PC-9 (cell line): ENCODE measurements around the gene DHTKD1. TPM values are rescaled to one million over a fixed set of nuclear protein-coding genes. Genes with fewer than 3 reads are reported as not detected.

ENCODE experiments used
- BruUV-seq: library from RNA; stranded (reverse); fragments of 400-500 nt; replicated peaks from 2 replicates; lab custom pipeline; 2021; lab: Mats Ljungman, UMichigan
- CTCF ChIA-PET: fragments of 300-600 bp; sonication (Branson Sonifier 250); formaldehyde crosslinking; loops from one replicate; lab custom pipeline; 2022; ENCODE audit warnings: antibody characterized with exemption; lab: Charles Lee
- POLR2A ChIA-PET: fragments of 300-600 bp; sonication (Branson Sonifier 250); formaldehyde crosslinking; loops from one replicate; lab custom pipeline; 2022; ENCODE audit warnings: antibody characterized with exemption; ENCODE audit not compliant: unreplicated experiment; lab: Charles Lee
- DNase-seq, 2 experiments: peaks; one replicate each; pipeline versions ENCODE4 v3.0.0 to v3.0.0-alpha.2; 2015 to 2022; ENCODE audit warnings: mixed read lengths in 1 of 2
- H2AFZ ChIP-seq: fragments of 200-600 bp; sonication (generic); 2 replicates; pipeline ENCODE4 v1.8.1; 2017; ENCODE audit warnings: antibody characterized with exemption
- H3F3A ChIP-seq: fragments of 200-600 bp; sonication (generic); 2 replicates; pipeline ENCODE4 v1.8.1; 2017; ENCODE audit warnings: antibody characterized with exemption, mild to moderate bottlenecking, low read depth; ENCODE audit not compliant: insufficient read depth
- H3K27ac ChIP-seq: fragments of 200-600 bp; sonication (generic); 2 replicates; pipeline ENCODE4 v1.6.1; 2016; ENCODE audit warnings: mixed run types
- H3K27me3 ChIP-seq: fragments of 200-600 bp; sonication (generic); 2 replicates; pipeline ENCODE4 v1.6.1; 2016; ENCODE audit warnings: low read depth, mixed run types; ENCODE audit not compliant: insufficient read depth
- H3K36me3 ChIP-seq: fragments of 200-600 bp; sonication (generic); 2 replicates; pipeline ENCODE4 v1.6.1; 2016; ENCODE audit warnings: low read depth, mixed run types
- H3K4me1 ChIP-seq: fragments of 200-600 bp; sonication (generic); replicated peaks from 2 replicates; pipeline ENCODE4 v1.6.1; 2016; ENCODE audit warnings: mixed run types; ENCODE audit not compliant: insufficient read depth
- H3K4me2 ChIP-seq: fragments of 200-600 bp; sonication (generic); 2 replicates; pipeline ENCODE4 v1.6.1; 2017; ENCODE audit warnings: mixed run types
- H3K4me3 ChIP-seq: fragments of 200-600 bp; sonication (generic); 2 replicates; pipeline ENCODE4 v1.6.1; 2016; ENCODE audit warnings: mixed run types
- H3K79me2 ChIP-seq: fragments of 200-600 bp; sonication (generic); 2 replicates; pipeline ENCODE4 v1.6.1; 2017; ENCODE audit warnings: low read depth, mixed run types
- H3K9me2 ChIP-seq: fragments of 200-600 bp; sonication (generic); 2 replicates; pipeline ENCODE4 v1.8.1; 2017; ENCODE audit warnings: mild to moderate bottlenecking; ENCODE audit not compliant: insufficient read depth
- H3K9me3 ChIP-seq: fragments of 200-600 bp; sonication (generic); 2 replicates; pipeline ENCODE4 v1.8.1; 2016; ENCODE audit warnings: low read depth; ENCODE audit not compliant: insufficient read depth
- H4K20me1 ChIP-seq: fragments of 200-600 bp; sonication (generic); 2 replicates; pipeline ENCODE4 v1.8.1; 2017; ENCODE audit not compliant: insufficient read depth
- CTCF ChIP-seq: fragments of 200-600 bp; sonication (generic); conservative IDR thresholded peaks from 2 replicates; pipeline ENCODE4 v1.6.1; 2017; ENCODE audit warnings: mixed run types, antibody characterized with exemption, mild to moderate bottlenecking, moderate library complexity
- EZH2 ChIP-seq: fragments of 200-600 bp; sonication (generic); IDR thresholded peaks from 2 replicates; pipeline ENCODE4 v1.8.0; 2017; ENCODE audit warnings: antibody characterized with exemption, low read depth
- intact Hi-C: fragments of 100-400 bp; cut with micrococcal nuclease; formaldehyde crosslinking; loops from one replicate; pipeline ENCODE4 v1.10.0; 2022; ENCODE audit not compliant: unreplicated experiment
- total RNA-seq: library from RNA; stranded (reverse); gene quantifications from 2 replicates; pipeline ENCODE4 v1.2.3, GENCODE V29; 2021

Gene DHTKD1
- total RNA-seq, 1 experiment from 2014 or later = 41.1 TPM

DNA sequence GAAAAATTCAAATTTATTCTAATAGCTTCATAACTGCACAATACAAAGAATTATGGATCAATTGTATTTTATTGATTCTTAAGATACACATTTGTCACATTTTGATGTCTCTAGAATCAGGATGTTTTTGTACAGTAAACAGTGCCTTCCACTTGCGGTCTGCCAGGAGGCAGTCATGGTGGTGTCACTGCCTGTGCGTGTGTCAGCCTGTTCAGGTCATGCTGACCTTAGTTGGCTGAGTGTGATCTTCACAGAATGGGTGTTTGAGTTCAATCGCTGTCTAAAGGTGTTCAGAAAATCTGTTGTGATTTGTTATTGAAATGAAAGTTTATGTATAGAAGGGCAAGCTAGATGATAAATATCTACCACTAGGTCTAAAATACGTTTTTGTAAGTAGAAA, 81.4 kb downstream of the DHTKD1 start:
- intact Hi-C loops = no loop called here
- no peaks in the 10 kb centered on the region for H3K79me2 ChIP-seq
- POLR2A ChIA-PET = no interaction called here

GRCh38 chr10:12154516-12154915, 85.8 kb downstream of the DHTKD1 start:
- POLR2A ChIA-PET = no interaction called here
- Histone ChIP-seq H4K20me1 (no peaks in the 10 kb centered on the region), H3K9me3 (no peaks in the 10 kb centered on the region), H3K36me3 (no peaks in the 10 kb centered on the region), H3K4me1 (no peaks in the 10 kb centered on the region), H3K4me2 (no peak overlapping the region), H3K9me2 (no peaks in the 10 kb centered on the region), H3K79me2 (no peaks in the 10 kb centered on the region), H3K27ac (no peak overlapping the region), H3K27me3 (no peaks in the 10 kb centered on the region), H2AFZ (no peak overlapping the region), H3F3A (no peaks in the 10 kb centered on the region), H3K4me3 (no peak overlapping the region)
- CTCF ChIA-PET = no interaction called here
- DNase-seq = no peak
- no peak for TF ChIP-seq CTCF
- intact Hi-C loops = no loop called here
- BruUV-seq = no TSS peak

More for the DNA sequence above, 81.4 kb downstream of the DHTKD1 start:
- H3K4me2 ChIP-seq = no peak overlapping the region
- H3K9me2 ChIP-seq = no peaks in the 10 kb centered on the region
- H3K4me1 ChIP-seq = no peaks in the 10 kb centered on the region
- no peaks in the 10 kb centered on the region for H3K27me3 ChIP-seq
- CTCF ChIA-PET = no interaction called here
- DNase-seq = no peak
- H2AFZ ChIP-seq = no peak overlapping the region
- BruUV-seq = no TSS peak
- no peak overlapping the region for H3K27ac ChIP-seq
- no peaks in the 10 kb centered on the region for H3K36me3 ChIP-seq
- TF ChIP-seq EZH2 (no peak), CTCF (no peak)
- H3F3A ChIP-seq = no peaks in the 10 kb centered on the region
- no peaks in the 10 kb centered on the region for H4K20me1 ChIP-seq
- no peak overlapping the region for H3K4me3 ChIP-seq
- no peaks in the 10 kb centered on the region for H3K9me3 ChIP-seq

DNA sequence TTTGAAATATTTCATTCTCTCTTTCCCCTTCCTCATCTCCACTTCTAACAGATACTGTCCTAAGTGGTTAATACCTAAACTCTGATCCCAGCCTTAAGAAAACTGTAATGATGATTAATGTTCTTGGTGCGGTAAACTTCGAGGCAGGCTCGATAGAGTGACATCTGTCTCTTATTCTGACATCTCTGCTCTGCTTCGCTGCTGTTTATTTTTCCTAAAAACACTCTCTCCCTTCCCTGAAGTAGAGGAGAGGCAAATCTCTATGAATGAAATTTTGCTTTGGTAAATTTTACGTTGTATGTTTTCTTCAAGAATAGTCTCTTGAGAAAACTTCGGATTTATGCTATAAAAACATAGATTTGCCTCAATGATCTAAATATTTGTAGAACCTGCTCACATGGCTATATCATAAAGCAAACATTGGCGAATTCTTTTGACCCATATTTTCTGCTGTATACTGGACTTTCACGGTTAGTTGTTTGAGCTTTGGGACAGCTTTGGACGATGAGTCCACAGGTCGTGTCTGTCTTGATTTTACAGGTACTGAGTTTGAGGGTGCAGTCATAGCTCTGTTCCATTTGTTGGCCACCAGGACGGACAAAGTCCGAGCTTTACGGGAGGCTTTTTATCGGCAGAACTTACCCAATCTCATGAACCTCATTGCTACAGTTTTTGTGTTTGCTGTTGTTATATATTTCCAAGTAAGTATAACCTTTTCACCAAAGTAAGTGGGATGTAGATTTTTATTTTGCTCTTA, 87.8 kb downstream of the DHTKD1 start:
- no peaks in the 10 kb centered on the region for H3K9me2 ChIP-seq
- ChIA-PET POLR2A (interaction anchor here (0.6 kb wide), 1 partner anchor 20 kb away, joined by 6 read pairs; no protein-coding TSS in a partner anchor), CTCF (interaction anchor here (0.7 kb wide), 1 partner anchor 755 kb away, joined by 4 read pairs; no protein-coding TSS in a partner anchor)
- intact Hi-C loops = no loop called here
- no peak overlapping the region for H3K4me3 ChIP-seq
- H4K20me1 ChIP-seq = no peaks in the 10 kb centered on the region
- no peak for DNase-seq
- no peaks in the 10 kb centered on the region for H3K36me3 ChIP-seq
- no peaks in the 10 kb centered on the region for H3K27me3 ChIP-seq
- H3K4me1 ChIP-seq = no peaks in the 10 kb centered on the region
- H2AFZ ChIP-seq = no peak overlapping the region
- H3K27ac ChIP-seq = no peak overlapping the region
- H3K9me3 ChIP-seq = no peaks in the 10 kb centered on the region
- no peaks in the 10 kb centered on the region for H3K79me2 ChIP-seq
- no TSS peak for BruUV-seq
- TF ChIP-seq CTCF = no peak
- TF ChIP-seq EZH2 = no peak
- no peak overlapping the region for H3K4me2 ChIP-seq
- H3F3A ChIP-seq = no peaks in the 10 kb centered on the region
